Measurements from ENCODE around the gene RUNDC1.

RUNDC1 gene

GRCh38 chr17:43025290-43025657 lies 44.9 kb downstream of the RUNDC1 start (continued):
- peak; percentile 87 for TF ChIP-seq ZNF398 (tag by site-specific recombination; IDR thresholded peaks at IDR 0.05)
- no peak for TF ChIP-seq ZNF16 (tag by site-specific recombination; IDR thresholded peaks at IDR 0.05; ENCODE audit: low read depth)
- no peak for TF ChIP-seq SETDB1 (IDR thresholded peaks at IDR 0.05; ENCODE audit: insufficient read length, low read length)
- TF ChIP-seq PRDM10 (tag by site-specific recombination; IDR thresholded peaks at IDR 0.05), result no peak
- TF ChIP-seq FEZF1 (tag by site-specific recombination; IDR thresholded peaks at IDR 0.05), result no peak
- TF ChIP-seq ZNF558 (tag by site-specific recombination; IDR thresholded peaks at IDR 0.05), result no peak
- no peak for TF ChIP-seq ZNF394 (tag by site-specific recombination; IDR thresholded peaks at IDR 0.05; ENCODE audit: borderline replicate concordance)
- TF ChIP-seq ZFP41 (tag by site-specific recombination; IDR thresholded peaks at IDR 0.05; ENCODE audit: borderline replicate concordance), result no peak
- no peak for TF ChIP-seq BCL11A (tag by site-specific recombination; IDR thresholded peaks at IDR 0.05; ENCODE audit: low read depth)
- TF ChIP-seq EGR2 (tag by site-specific recombination; IDR thresholded peaks at IDR 0.05; ENCODE audit: low read depth), result no peak
- TF ChIP-seq ZNF146 (tag by site-specific recombination; IDR thresholded peaks at IDR 0.05), result no peak
- TF ChIP-seq ZNF121 (tag by site-specific recombination; IDR thresholded peaks at IDR 0.05), result no peak
- peak; percentile 79 for TF ChIP-seq ZBTB48 (tag by site-specific recombination; IDR thresholded peaks at IDR 0.05)
- no peak for TF ChIP-seq ZNF266 (tag by site-specific recombination; IDR thresholded peaks at IDR 0.05; ENCODE audit: low read depth)
- peak; percentile 84 for TF ChIP-seq ZNF76 (tag by site-specific recombination; IDR thresholded peaks at IDR 0.05; ENCODE audit: borderline replicate concordance, low read depth)
- no peak for TF ChIP-seq ZNF274 (IDR thresholded peaks at IDR 0.05; ENCODE audit: low read length)
- TF ChIP-seq ZNF274 (tag by site-specific recombination; IDR thresholded peaks at IDR 0.05; ENCODE audit: borderline replicate concordance), result no peak
- no peak for TF ChIP-seq ZFP37 (tag by site-specific recombination; IDR thresholded peaks at IDR 0.05)
- TF ChIP-seq ZSCAN18 (tag by site-specific recombination; IDR thresholded peaks at IDR 0.05), result no peak
- TF ChIP-seq ZSCAN16 (tag by site-specific recombination; IDR thresholded peaks at IDR 0.05), result no peak
- no peak for TF ChIP-seq ZNF518A (tag by site-specific recombination; conservative IDR thresholded peaks at IDR 0.05; ENCODE audit: low read depth)
- no peak for TF ChIP-seq ZNF341 (tag by site-specific recombination; IDR thresholded peaks at IDR 0.05; ENCODE audit: low read depth)
- TF ChIP-seq GLIS1 (tag by site-specific recombination; IDR thresholded peaks at IDR 0.05), result peak; percentile 15
- TF ChIP-seq KLF1 (tag by site-specific recombination; IDR thresholded peaks at IDR 0.05), result 0 out of 2 replicates have a peak, but pooled peaks have one; percentile 9
- TF ChIP-seq ZNF37A (tag by site-specific recombination; IDR thresholded peaks at IDR 0.05), result no peak
- TF ChIP-seq ZNF324 (tag by site-specific recombination; IDR thresholded peaks at IDR 0.05), result no peak
- TF ChIP-seq PRDM4 (tag by site-specific recombination; IDR thresholded peaks at IDR 0.05), result no peak

Measured in HEK293 (cell line).